COR-L47 (cell line): ENCODE measurements around the gene CDK17.
A peak's percentile ranks its signal among the peaks of the same experiment; 100 is the strongest.

ENCODE experiments used
- DNase-seq: peaks from one replicate; lab custom pipeline; 2025; lab: John Stamatoyannopoulos, UW

The CDK17 gene

DNA sequence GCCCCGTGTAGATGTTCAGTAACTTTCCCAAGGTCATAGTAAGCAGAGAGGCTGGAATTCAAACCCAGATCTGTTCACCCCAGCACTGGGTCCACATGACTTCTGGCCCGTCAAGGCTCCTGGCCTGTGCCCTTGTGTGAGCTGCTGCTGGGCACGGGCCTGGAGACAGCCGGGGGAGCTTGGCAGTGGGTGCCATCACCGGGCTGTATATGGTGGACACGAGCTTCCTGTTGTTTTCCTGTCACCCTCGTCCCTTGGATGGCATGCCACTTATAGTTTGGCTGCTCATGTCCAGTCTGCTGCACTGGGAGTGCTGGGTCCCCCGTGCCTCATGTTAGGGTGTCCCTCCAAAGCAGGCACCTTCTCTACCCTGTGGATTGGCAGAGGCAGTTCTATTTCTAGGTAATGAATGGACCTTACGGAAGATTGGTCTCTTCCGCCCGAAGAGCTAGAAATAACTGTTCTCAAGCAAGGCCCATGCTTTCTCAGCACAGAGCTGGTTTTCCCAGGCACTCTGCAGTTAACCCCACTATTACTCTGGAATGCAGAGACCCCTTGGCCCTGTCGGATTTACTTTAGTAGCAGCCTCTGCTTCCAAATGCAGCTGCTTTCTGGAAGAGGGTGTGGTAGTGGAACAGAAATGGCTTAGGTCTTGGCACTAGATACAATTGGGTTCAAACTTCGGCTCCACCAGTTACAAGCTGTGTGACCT lies 161.7 kb downstream of the CDK17 start:
- DNase-seq = no peak

DNA sequence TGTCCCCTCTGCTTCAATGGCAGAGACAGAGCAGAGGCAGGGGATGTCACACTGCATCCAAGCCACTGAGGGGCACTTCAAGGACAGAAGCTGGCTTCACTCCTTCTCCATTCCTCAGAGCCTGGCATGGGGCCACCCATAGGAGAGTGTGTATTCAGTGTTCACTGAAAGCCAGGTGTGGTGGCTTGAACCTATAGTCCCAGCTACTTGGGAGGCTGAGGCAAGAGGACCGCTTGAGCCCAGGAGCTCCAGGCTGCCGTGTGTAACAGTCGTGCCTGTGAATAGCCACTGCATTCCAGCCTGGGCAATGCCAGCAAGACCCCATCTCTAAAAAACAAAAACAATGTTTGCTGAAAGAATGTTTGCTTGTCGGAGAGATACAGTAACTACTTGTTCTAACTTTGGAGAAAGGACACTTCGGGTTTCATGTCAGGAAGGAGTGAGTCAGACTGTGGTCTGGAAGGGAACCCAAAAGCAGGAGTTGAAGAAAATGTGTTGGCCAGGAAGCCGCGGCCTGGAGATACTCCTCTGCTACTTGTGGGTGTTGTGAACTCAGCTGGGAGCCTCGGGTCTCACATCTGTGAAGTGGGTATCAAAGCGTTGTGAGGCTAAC lies 162.7 kb downstream of the CDK17 start:
- no peak for DNase-seq

DNA sequence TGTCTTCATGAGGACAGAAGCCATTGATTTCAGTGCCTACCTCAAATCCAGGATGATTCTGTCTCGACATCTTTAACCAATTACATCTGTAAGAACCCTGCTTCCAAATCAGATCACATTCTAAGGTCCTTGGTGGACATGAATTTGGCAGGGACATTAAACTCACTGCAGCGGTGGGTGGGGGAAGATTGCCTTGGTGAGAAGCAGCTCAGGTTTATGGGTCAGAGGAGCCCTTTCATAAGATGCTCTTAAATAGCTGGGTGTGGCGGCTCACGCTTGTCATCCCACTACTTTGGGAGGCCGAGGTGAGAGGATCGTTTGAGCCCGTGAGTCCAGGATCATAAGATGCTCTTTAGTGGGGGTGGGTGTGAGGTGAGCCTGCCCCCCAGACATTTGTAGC lies 163.2 kb downstream of the CDK17 start:
- DNase-seq = no peak

DNA sequence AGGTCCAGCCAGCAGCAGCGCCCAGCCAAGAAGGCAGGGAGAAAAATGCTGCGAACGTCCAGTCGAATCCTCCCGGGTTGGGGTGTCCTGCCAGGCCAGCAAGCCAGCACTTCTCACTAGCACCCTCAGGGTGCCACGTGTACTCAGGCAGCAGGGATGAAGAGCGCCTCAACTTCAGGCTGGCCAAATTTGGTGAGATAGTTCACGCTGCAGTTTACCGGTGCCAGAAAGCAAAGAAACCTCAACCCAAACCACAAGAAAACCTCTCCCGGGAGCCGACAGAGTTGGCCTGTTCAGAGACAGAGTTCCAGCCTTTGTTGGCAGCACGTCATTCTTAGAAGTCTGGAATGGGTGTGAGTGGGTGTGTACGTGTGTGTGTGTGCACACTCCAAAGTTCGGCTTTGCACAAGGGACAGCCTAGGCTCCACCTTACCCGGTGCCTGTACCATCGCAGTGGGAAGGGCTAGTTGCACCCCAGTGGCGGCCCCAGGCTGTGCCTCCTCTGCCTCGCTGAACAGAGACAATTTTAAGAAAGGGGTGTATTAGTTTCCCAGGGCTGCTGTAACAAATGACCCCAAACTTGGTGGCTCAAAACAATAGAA lies 163.9 kb downstream of the CDK17 start:
- DNase-seq = no peak

DNA sequence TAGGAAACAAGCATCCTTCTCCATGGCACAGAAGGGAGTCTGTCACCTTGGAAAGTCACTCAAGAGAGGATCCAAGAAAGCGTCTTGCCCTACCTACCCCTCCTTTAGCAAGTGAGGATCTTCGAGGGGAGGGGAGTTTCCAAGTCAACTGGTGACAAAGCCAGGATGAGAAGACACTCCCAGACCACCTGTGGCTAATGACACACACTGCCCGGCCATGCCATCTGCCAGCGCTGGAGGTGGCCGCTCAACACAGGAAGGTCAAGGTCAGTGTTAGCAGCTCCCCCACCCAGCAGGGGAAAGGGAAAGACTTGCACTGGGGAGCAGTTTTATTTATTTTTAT lies 164.8 kb downstream of the CDK17 start:
- DNase-seq = peak; percentile 28

DNA sequence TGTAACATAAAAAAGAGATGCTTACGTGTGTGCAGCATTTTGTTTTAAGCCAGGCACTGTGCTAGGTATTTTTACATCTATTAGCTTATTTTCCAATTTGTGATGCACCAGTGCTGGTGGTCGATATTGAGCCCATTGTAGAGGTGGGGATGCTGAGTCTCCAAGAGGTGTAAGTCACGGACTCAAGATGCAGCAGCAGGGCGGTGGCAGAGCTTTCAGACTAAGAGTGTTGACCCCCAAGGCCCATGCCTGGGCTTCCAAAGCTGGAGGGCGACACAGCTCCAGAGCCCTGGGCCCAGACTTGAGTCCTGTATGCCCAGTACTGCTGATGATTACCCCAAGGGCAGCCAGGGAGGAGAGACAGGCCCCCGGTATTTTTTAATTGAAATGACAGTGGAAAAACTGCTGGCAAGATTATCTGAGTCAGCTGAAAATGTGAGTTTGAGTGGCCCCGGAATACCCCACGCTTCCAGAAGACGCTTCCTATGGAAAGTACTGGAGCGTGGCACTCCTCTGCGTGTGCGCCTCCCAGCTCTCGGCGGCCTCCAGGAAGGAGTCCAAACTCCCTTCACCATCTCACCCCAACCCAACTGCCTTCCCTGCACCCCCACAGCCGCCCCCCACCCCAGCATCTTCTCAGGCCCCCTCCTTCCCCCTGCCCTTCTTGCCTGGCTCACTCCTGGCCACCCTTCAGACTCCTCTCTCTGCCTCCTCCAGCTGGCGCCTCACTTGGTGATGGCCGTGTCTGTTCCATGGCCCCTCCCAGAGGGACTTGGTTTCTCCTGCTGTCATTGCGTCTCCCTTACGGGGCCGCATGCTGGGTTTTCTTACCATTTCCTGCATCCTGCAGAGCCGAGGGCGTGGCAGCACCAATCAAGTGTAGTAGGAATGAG lies 165.4 kb downstream of the CDK17 start:
- peak; percentile 28 for DNase-seq

DNA sequence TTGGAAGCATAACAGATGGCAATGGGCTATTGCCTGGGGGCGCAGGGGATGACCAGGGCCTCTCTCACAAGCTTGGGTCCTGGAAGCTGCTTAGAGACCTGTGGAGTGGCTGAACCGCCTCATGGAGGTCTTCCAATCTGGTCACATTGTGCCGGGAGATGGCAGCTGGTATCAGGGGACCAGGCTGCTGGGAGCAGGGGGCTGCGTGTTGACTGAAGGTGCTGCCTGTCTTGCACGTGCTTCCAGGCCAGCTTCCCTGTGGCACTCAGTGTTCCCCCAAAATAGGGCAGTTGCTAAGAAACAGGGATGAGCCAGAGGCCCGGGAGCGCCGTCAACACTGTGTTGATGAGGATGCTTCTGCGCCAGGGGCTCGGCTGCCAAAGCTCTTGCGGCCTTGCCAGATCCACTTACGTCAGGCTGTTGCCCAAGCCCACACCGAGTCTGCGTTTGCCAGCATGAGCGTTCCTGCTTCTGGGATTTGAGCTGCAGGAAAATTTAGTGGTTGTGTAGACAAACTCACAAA lies 166.2 kb downstream of the CDK17 start:
- peak; percentile 9 for DNase-seq

DNA sequence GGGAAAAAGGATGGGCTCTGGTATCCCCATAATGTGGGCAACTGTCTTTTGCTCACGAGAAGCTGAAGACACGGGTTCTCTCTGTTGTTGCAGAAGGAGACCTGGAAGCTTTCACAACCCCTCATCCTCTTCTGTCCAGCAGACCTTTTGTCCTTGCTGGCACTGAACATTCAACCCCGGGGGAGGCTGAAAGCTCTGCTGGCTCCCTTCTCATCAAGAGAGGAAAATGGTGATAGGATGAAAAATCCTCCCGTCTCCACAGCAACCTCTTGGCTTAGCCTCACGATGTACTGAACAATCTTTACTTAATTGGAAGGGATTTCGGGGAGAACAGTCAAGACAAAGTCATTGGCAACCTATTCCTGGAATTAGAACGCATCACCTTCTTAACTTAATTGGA lies 167.1 kb downstream of the CDK17 start:
- DNase-seq = no peak

DNA sequence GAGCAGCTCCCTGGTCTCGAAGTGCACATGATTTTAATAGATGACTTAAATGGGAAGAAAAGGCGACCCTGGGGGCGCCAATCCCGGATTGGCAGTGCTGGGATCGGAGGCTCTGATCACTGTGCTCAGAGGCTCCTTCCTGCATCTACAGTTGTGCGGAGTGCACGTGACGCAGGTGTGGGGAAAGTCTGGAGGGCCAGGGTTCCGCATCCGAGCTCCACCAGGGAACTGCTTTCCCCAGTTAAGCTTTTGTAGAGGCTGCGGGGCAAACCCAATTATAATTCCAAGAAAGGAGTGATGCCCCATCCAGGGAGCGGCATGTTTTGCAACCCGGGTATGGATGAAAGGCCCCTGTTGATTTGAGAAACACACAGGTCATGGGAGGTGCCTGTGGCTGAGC lies 169.6 kb downstream of the CDK17 start:
- DNase-seq = no peak

DNA sequence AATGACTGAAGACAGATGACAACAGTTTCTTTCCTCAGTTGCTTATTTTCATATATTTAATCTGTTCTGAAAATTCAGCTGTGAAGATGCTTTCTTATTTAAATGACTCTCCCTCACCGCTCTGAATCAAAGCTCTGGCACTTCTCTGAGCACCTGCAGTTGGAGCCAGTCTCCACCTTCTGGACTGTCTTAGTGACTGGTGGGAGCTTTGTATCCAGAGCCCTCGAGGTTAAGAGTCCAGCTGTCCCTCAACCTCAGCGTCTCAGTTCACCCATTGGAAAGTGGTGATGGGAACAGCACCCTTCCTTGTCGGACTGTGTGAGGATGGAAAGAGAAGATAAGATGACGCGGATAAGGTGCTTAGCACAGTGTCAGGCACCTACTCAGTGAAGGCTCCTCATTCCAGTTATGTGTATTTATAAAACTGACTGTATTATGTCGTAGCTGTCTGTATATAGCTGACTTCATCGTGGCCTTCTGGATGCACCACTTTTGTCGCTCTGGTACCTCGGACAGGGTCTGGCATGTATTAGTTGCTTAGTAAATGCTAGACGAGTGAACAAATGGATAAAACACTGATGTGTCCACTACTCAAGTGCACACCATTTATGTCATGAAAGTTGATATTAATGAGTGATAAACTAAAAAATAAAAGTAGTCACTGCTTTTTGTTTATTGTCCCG lies 171.5 kb downstream of the CDK17 start:
- no peak for DNase-seq
